Measurements from ENCODE around the gene RABEP1.

DNA sequence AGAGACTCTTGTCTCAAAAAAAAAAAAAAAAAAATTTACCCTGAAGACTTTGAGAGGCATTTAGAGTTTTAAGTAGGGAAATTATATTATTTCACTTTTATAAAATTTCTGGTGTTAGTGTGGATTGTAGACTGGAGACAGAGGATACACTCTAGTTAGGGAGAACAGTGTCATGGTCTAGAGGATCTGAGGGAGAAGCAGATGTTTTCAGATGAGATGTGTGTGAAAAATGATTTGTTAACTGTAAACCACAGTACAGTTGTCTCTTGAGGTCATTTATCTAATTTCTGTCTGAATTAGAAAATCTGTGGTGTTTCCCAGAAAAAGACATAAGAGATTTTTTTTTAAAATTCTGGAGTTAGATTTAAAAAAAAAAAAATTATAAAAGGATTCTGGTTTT, 82.6 kb downstream of the RABEP1 start:
- TF ChIP-seq FOXK2 (IDR thresholded peaks at IDR 0.05) (no peak), TARDBP (IDR thresholded peaks at IDR 0.05) (no peak), CTBP1 (IDR thresholded peaks at IDR 0.05; ENCODE audit: borderline replicate concordance) (no peak), FOXM1 (IDR thresholded peaks at IDR 0.05; ENCODE audit: borderline replicate concordance) (no peak), LEF1 (IDR thresholded peaks at IDR 0.05; ENCODE audit: borderline replicate concordance) (no peak), BHLHE40 (IDR thresholded peaks at IDR 0.05; ENCODE audit: borderline replicate concordance) (no peak), L3MBTL2 (conservative IDR thresholded peaks at IDR 0.05) (no peak), SUZ12 (IDR thresholded peaks at IDR 0.05) (no peak), SP1 (IDR thresholded peaks at IDR 0.05) (no peak), HDGF (IDR thresholded peaks at IDR 0.05; ENCODE audit: borderline replicate concordance) (no peak)
- TF ChIP-seq, protein P1, sequence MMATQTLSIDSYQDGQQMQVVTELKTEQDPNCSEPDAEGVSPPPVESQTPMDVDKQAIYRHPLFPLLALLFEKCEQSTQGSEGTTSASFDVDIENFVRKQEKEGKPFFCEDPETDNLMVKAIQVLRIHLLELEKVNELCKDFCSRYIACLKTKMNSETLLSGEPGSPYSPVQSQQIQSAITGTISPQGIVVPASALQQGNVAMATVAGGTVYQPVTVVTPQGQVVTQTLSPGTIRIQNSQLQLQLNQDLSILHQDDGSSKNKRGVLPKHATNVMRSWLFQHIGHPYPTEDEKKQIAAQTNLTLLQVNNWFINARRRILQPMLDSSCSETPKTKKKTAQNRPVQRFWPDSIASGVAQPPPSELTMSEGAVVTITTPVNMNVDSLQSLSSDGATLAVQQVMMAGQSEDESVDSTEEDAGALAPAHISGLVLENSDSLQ (IDR thresholded peaks at IDR 0.05) = no peak
